Natural killer cell treated with Interleukin-12 subunit alpha and Interleukin-12 subunit beta and Interleukin-15 and Interleukin-18, amount 100 ng/mL, for 72 hours (primary cell): ENCODE measurements around the gene NOL4L. TPM values are rescaled to one million over a fixed set of nuclear protein-coding genes. Genes with fewer than 3 reads are reported as not detected.

Experiments used
- ATAC-seq, 2 donors: fragments of 150-1000 bp; cut with Tn5 transposase in 1 of 2; sonication (Bioruptor Pico), chemical (Tn5 transposase) in 1 of 2; 2 replicates each; pipeline ENCODE4 v1.10.0; 2021
- DNase-seq: peaks from one replicate; pipeline ENCODE4 v3.0.0; 2022; ENCODE audit warnings: low spot score
- H3K27ac Mint-ChIP-seq, 2 donors: 1 replicate in 1 of 2; 2 replicates in 1 of 2; pipeline ENCODE4 v1.8.0; 2022; ENCODE audit warnings: mixed read lengths in 2 of 2, mild to moderate bottlenecking in 1 of 2, moderate library complexity in 1 of 2
- H3K27me3 Mint-ChIP-seq, 2 donors: 1 replicate in 1 of 2; 2 replicates in 1 of 2; pipeline ENCODE4 v1.8.0; 2022; ENCODE audit warnings: mixed read lengths in 2 of 2
- H3K36me3 Mint-ChIP-seq: one replicate; pipeline ENCODE4 v1.8.0; 2022; ENCODE audit warnings: mixed read lengths
- H3K4me1 Mint-ChIP-seq, 2 donors: 1 replicate in 1 of 2; 2 replicates in 1 of 2; pipeline ENCODE4 v1.8.0; 2022; ENCODE audit warnings: low read depth in 2 of 2, mixed read lengths in 2 of 2, mild to moderate bottlenecking in 1 of 2
- H3K4me3 Mint-ChIP-seq: one replicate; pipeline ENCODE4 v1.8.0; 2022; ENCODE audit warnings: mixed read lengths
- H3K9me3 Mint-ChIP-seq: 2 replicates; pipeline ENCODE4 v1.8.0; 2022; ENCODE audit warnings: mixed read lengths
- total RNA-seq, 2 donors: library from RNA; stranded (reverse); gene quantifications; one replicate each; pipeline ENCODE4 v1.2.3, GENCODE V29; 2022

NOL4L gene
- total RNA-seq, 2 donors from 2014 or later: 20.0 to 20.1 TPM

- ATAC-seq: no peak
- DNase-seq: no peak
- Mint-ChIP-seq H3K4me1 (peaks cover 34 to 40% of the 10 kb centered on the region in 2 donors), H3K36me3 (no peaks in the 10 kb centered on the region), H3K27ac (peak overlapping the region; percentile 42 to 55), H3K4me3 (no peak overlapping the region), H3K27me3 (no peaks in the 10 kb centered on the region), H3K9me3 (no peaks in the 10 kb centered on the region)
Observed at GRCh38 chr20:32563311-32564272, 21.5 kb downstream of the NOL4L start.

- Mint-ChIP-seq H3K4me1 (peaks cover 32 to 38% of the 10 kb centered on the region in 2 donors), H3K27me3 (no peaks in the 10 kb centered on the region), H3K9me3 (no peaks in the 10 kb centered on the region), H3K4me3 (peak overlapping the region; percentile 43), H3K27ac (peak overlapping the region; percentile 61 to 94), H3K36me3 (no peaks in the 10 kb centered on the region)
- ATAC-seq (no peak), DNase-seq (no peak)
Observed at GRCh38 chr20:32562495-32562911, 22.6 kb downstream of the NOL4L start.

- DNase-seq: no peak
- H3K4me1 Mint-ChIP-seq: peaks cover 32 to 50% of the 10 kb centered on the region in 2 donors
Observed at GRCh38 chr20:32560989-32561830, 23.9 kb downstream of the NOL4L start.

GRCh38 chr20:32560482-32560988 lies 24.6 kb downstream of the NOL4L start:
- Mint-ChIP-seq H3K9me3 (no peaks in the 10 kb centered on the region), H3K4me1 (peaks cover 29 to 54% of the 10 kb centered on the region in 2 donors), H3K4me3 (peak overlapping the region; percentile 68), H3K27ac (peak overlapping the region; percentile 76 to 94), H3K36me3 (no peaks in the 10 kb centered on the region), H3K27me3 (no peaks in the 10 kb centered on the region)
- ATAC-seq (peak; percentile 35 to 57), DNase-seq (no peak)

More at GRCh38 chr20:32560989-32561830, 23.9 kb downstream of the NOL4L start:
- Mint-ChIP-seq H3K27me3 (no peaks in the 10 kb centered on the region), H3K4me3 (peak overlapping the region; percentile 68), H3K9me3 (no peaks in the 10 kb centered on the region), H3K36me3 (no peaks in the 10 kb centered on the region), H3K27ac (peak overlapping the region; percentile 76 to 94)
- ATAC-seq: peak; percentile 75 to 79

GRCh38 chr20:32559753-32560380 lies 25.3 kb downstream of the NOL4L start:
- DNase-seq: no peak
- Mint-ChIP-seq H3K27ac (peak overlapping the region; percentile 76 to 94), H3K4me3 (peak overlapping the region; percentile 68), H3K4me1 (peaks cover 33 to 59% of the 10 kb centered on the region in 2 donors), H3K27me3 (no peaks in the 10 kb centered on the region), H3K36me3 (no peaks in the 10 kb centered on the region), H3K9me3 (no peaks in the 10 kb centered on the region)
- peak; percentile 57 to 64 for ATAC-seq

GRCh38 chr20:32559205-32559752 lies 25.9 kb downstream of the NOL4L start:
- Mint-ChIP-seq H3K9me3 (no peaks in the 10 kb centered on the region), H3K4me1 (peaks cover 39 to 63% of the 10 kb centered on the region in 2 donors), H3K4me3 (peak overlapping the region; percentile 25), H3K36me3 (no peaks in the 10 kb centered on the region), H3K27me3 (no peaks in the 10 kb centered on the region), H3K27ac (peak overlapping the region; percentile 60 to 89)
- ATAC-seq: no peak
- DNase-seq: no peak

GRCh38 chr20:32558526-32558925 lies 26.6 kb downstream of the NOL4L start:
- ATAC-seq: no peak
- no peak overlapping the region for H3K4me3 Mint-ChIP-seq
- H3K27me3 Mint-ChIP-seq: no peaks in the 10 kb centered on the region
- H3K27ac Mint-ChIP-seq: peak overlapping the region; percentile 60 to 89
- no peak for DNase-seq
- H3K4me1 Mint-ChIP-seq: peaks cover 44 to 67% of the 10 kb centered on the region in 2 donors
- H3K9me3 Mint-ChIP-seq: no peaks in the 10 kb centered on the region
- H3K36me3 Mint-ChIP-seq: no peaks in the 10 kb centered on the region

GRCh38 chr20:32557319-32557718 lies 27.8 kb downstream of the NOL4L start:
- H3K9me3 Mint-ChIP-seq: no peaks in the 10 kb centered on the region
- H3K4me3 Mint-ChIP-seq: no peak overlapping the region

GRCh38 chr20:32556312-32557184 lies 28.6 kb downstream of the NOL4L start:
- Mint-ChIP-seq H3K36me3 (no peaks in the 10 kb centered on the region), H3K4me3 (no peak overlapping the region), H3K27me3 (no peaks in the 10 kb centered on the region), H3K27ac (peak overlapping the region in 1 of 2 donors; percentile 92), H3K9me3 (no peaks in the 10 kb centered on the region), H3K4me1 (peaks cover 43 to 68% of the 10 kb centered on the region in 2 donors)
- ATAC-seq: no peak
- DNase-seq: no peak

More at GRCh38 chr20:32557319-32557718, 27.8 kb downstream of the NOL4L start:
- Mint-ChIP-seq H3K27me3 (no peaks in the 10 kb centered on the region), H3K4me1 (peaks cover 47 to 73% of the 10 kb centered on the region in 2 donors), H3K36me3 (no peaks in the 10 kb centered on the region), H3K27ac (no peak overlapping the region)
- no peak for DNase-seq
- ATAC-seq: no peak

GRCh38 chr20:32555584-32555983 lies 29.5 kb downstream of the NOL4L start:
- Mint-ChIP-seq H3K9me3 (no peaks in the 10 kb centered on the region), H3K4me1 (peaks cover 43 to 63% of the 10 kb centered on the region in 2 donors), H3K4me3 (no peak overlapping the region), H3K27ac (peak overlapping the region; percentile 32 to 92), H3K36me3 (no peaks in the 10 kb centered on the region), H3K27me3 (no peaks in the 10 kb centered on the region)
- no peak for ATAC-seq
- DNase-seq: no peak

- H3K4me3 Mint-ChIP-seq: no peak overlapping the region
- DNase-seq (no peak), ATAC-seq (no peak)
- peak overlapping the region; percentile 32 to 92 for H3K27ac Mint-ChIP-seq
- peaks cover 36 to 56% of the 10 kb centered on the region in 2 donors for H3K4me1 Mint-ChIP-seq
- H3K36me3 Mint-ChIP-seq: no peaks in the 10 kb centered on the region
- no peaks in the 10 kb centered on the region for H3K27me3 Mint-ChIP-seq
- H3K9me3 Mint-ChIP-seq: no peaks in the 10 kb centered on the region
Observed at GRCh38 chr20:32554965-32555289, 30.2 kb downstream of the NOL4L start.

GRCh38 chr20:32553618-32554017 lies 31.5 kb downstream of the NOL4L start:
- Mint-ChIP-seq H3K27ac (peak overlapping the region; percentile 67 to 92), H3K27me3 (no peaks in the 10 kb centered on the region), H3K9me3 (no peaks in the 10 kb centered on the region), H3K4me1 (peaks cover 31 to 50% of the 10 kb centered on the region in 2 donors), H3K4me3 (peak overlapping the region; percentile 4), H3K36me3 (no peaks in the 10 kb centered on the region)
- DNase-seq (no peak), ATAC-seq (no peak)
